Osteoblast (primary cell): ENCODE data around the gene CLMP. TPM values are rescaled to one million over a fixed set of nuclear protein-coding genes. Genes with fewer than 3 reads are reported as not detected.

ENCODE experiments used
- DNase-seq: peaks from one replicate; pipeline ENCODE4 v3.0.0; 2011; ENCODE audit warnings: low spot score, mixed read lengths; ENCODE audit not compliant: insufficient read length; ENCODE audit errors: missing footprints
- H2AFZ ChIP-seq: 2 replicates; pipeline ENCODE4 v1.6.0; 2011; ENCODE audit warnings: mild to moderate bottlenecking, low read length
- H3K27ac ChIP-seq: 2 replicates; pipeline ENCODE4 v1.5.1; 2011; ENCODE audit warnings: mild to moderate bottlenecking, low read depth, low read length, moderate library complexity
- H3K27me3 ChIP-seq: 2 replicates; pipeline ENCODE4 v1.6.0; 2012; ENCODE audit warnings: mild to moderate bottlenecking, control low read depth, inconsistent platforms, low read length, moderate library complexity; ENCODE audit not compliant: insufficient read depth
- H3K36me3 ChIP-seq: 2 replicates; pipeline ENCODE4 v1.5.1; 2011; ENCODE audit warnings: mild to moderate bottlenecking, low read length, control low read depth, moderate library complexity; ENCODE audit not compliant: insufficient read depth
- H3K4me1 ChIP-seq: 2 replicates; pipeline ENCODE4 v1.5.1; 2011; ENCODE audit warnings: mild to moderate bottlenecking, low read length, control low read depth, moderate library complexity; ENCODE audit not compliant: insufficient read depth
- H3K4me2 ChIP-seq: 2 replicates; pipeline ENCODE4 v1.6.0; 2011; ENCODE audit warnings: mild to moderate bottlenecking, low read length; ENCODE audit not compliant: insufficient read depth
- H3K4me3 ChIP-seq: fragments of 200-600 bp; sonication (generic); 3 replicates; pipeline ENCODE4 v1.5.1; 2012; ENCODE audit warnings: mild to moderate bottlenecking, low read length, inconsistent platforms; ENCODE audit not compliant: insufficient read depth
- H3K79me2 ChIP-seq: 2 replicates; pipeline ENCODE4 v1.6.0; 2012; ENCODE audit warnings: mild to moderate bottlenecking, low read length, control low read depth, inconsistent platforms; ENCODE audit not compliant: insufficient read depth
- H3K9me3 ChIP-seq: 2 replicates; pipeline ENCODE4 v1.5.1; 2011; ENCODE audit warnings: low read depth, low read length, control low read depth
- H4K20me1 ChIP-seq: 2 replicates; pipeline ENCODE4 v1.6.0; 2012; ENCODE audit warnings: mild to moderate bottlenecking, low read length, control low read depth; ENCODE audit not compliant: insufficient read depth
- CTCF ChIP-seq: IDR thresholded peaks from 2 replicates; pipeline ENCODE4 v1.5.1; 2011; ENCODE audit warnings: mild to moderate bottlenecking, low read depth, low read length, moderate library complexity; ENCODE audit errors: extremely low read depth
- total RNA-seq: library from RNA; depleted of rRNA; stranded (reverse); fragments of >200 nt; gene quantifications from 2 replicates; pipeline ENCODE4 v1.2.3, GENCODE V29; 2012

The CLMP gene
- total RNA-seq, 1 donor, result 210 TPM

GRCh38 chr11:123183391-123184099 lies 11.5 kb downstream of the CLMP start:
- Histone ChIP-seq H4K20me1 (no peaks in the 10 kb centered on the region), H3K36me3 (peaks cover 62% of the 10 kb centered on the region), H3K4me2 (no peak overlapping the region), H2AFZ (no peak overlapping the region), H3K27ac (peak overlapping the region; percentile 97), H3K4me1 (peaks cover 91% of the 10 kb centered on the region), H3K4me3 (no peak overlapping the region), H3K9me3 (no peaks in the 10 kb centered on the region), H3K79me2 (peaks cover 97% of the 10 kb centered on the region), H3K27me3 (no peaks in the 10 kb centered on the region)
- no peak for DNase-seq
- no peak for TF ChIP-seq CTCF

- no peak for TF ChIP-seq CTCF
- H3K27ac ChIP-seq, result peak overlapping the region; percentile 83
- H3K79me2 ChIP-seq, result peaks cover 97% of the 10 kb centered on the region
- H3K27me3 ChIP-seq, result no peaks in the 10 kb centered on the region
- no peak for DNase-seq
- H3K4me2 ChIP-seq, result no peak overlapping the region
- H3K4me1 ChIP-seq, result peaks cover 80% of the 10 kb centered on the region
- no peak overlapping the region for H3K4me3 ChIP-seq
- H4K20me1 ChIP-seq, result no peaks in the 10 kb centered on the region
- peaks cover 70% of the 10 kb centered on the region for H3K36me3 ChIP-seq
- no peaks in the 10 kb centered on the region for H3K9me3 ChIP-seq
- no peak overlapping the region for H2AFZ ChIP-seq
Measured at GRCh38 chr11:123181767-123182500, 13.1 kb downstream of the CLMP start.

GRCh38 chr11:123181075-123181474 lies 14.0 kb downstream of the CLMP start:
- no peak for TF ChIP-seq CTCF
- peak overlapping the region; percentile 17 for H3K4me2 ChIP-seq
- no peak for DNase-seq
- no peak overlapping the region for H3K4me3 ChIP-seq
- peak overlapping the region; percentile 83 for H3K27ac ChIP-seq
- H4K20me1 ChIP-seq, result no peaks in the 10 kb centered on the region
- peaks cover 79% of the 10 kb centered on the region for H3K4me1 ChIP-seq
- H3K79me2 ChIP-seq, result peaks cover 97% of the 10 kb centered on the region
- H3K27me3 ChIP-seq, result no peaks in the 10 kb centered on the region
- H2AFZ ChIP-seq, result no peak overlapping the region
- H3K9me3 ChIP-seq, result no peaks in the 10 kb centered on the region
- peaks cover 69% of the 10 kb centered on the region for H3K36me3 ChIP-seq

GRCh38 chr11:123180574-123180973 lies 14.5 kb downstream of the CLMP start:
- H3K79me2 ChIP-seq, result peaks cover 96% of the 10 kb centered on the region
- H3K27me3 ChIP-seq, result no peaks in the 10 kb centered on the region
- peaks cover 68% of the 10 kb centered on the region for H3K36me3 ChIP-seq
- H4K20me1 ChIP-seq, result no peaks in the 10 kb centered on the region
- DNase-seq, result no peak
- H3K9me3 ChIP-seq, result no peaks in the 10 kb centered on the region
- TF ChIP-seq CTCF, result no peak
- no peak overlapping the region for H2AFZ ChIP-seq
- peak overlapping the region; percentile 83 for H3K27ac ChIP-seq
- no peak overlapping the region for H3K4me3 ChIP-seq
- peaks cover 79% of the 10 kb centered on the region for H3K4me1 ChIP-seq
- H3K4me2 ChIP-seq, result peak overlapping the region; percentile 17
